ENCODE results near the gene TARS1.
"Not testable (repeated sequence)": the region's sequence is repeated elsewhere in the genome, so short reads cannot be mapped to it uniquely, and the experiment has no call there.

TARS1 gene

GRCh38 chr5:33490071-33490665, 49.4 kb downstream of the TARS1 start:
- no peak for DNase-seq

DNA sequence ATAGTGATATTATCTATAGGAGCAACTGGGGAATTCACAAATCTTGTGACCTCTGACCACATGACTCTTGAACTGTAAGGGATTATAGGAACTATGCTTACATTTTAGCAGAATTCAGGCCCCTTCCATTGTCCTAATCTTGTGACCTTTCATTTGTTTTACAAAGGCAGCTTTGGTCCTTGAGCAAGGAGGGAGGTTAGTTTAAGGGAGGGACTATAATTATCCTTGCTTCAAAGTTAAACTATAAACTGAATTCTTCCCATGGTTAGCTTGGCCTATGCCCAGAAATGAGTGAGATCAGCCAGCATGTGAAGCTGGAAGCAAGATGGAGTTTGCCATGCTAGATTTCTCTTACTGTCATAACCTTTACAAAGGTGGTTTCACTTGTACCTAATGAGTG, 51.2 kb downstream of the TARS1 start:
- no peak for DNase-seq

DNA sequence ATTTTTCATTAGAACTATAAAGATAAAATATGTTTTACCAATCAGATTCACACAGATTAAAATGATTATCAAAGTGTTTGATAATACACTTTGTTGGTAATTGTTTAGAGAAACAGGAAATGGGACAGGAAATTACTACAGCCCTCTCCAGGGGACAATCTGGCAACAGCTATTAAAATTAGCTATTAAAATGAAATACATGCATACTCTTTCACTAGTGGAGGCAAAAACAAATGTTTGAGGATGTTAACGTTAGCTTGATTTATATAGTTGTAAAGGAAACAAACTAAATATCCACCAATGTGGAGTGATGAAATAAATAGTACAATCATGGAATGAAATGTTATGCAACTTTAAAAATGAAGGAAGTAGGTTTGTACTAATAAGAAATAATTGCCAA, 53.7 kb downstream of the TARS1 start:
- DNase-seq = no peak

GRCh38 chr5:33501260-33501659, 60.5 kb downstream of the TARS1 start:
- no peak for DNase-seq

DNA sequence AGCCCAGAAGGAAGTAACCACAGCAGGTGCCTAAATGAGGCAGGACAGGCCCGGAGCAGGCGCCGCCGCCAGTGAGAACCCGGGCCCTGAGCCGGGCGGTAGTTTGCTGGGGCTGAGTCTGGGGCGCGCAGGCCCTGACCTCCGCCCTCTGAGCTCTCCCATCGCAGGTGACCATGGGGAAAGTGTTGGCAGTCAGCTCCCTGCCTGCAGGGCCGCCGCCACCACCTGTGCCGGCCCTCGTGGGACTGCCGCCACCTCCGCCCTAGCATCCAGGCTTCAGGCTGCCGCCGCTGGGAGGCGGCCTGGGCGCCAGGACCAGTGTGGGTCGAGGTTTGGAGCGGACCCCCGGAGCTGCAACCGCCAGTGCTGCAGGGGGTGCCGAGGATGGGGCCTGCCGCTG, 61.1 kb downstream of the TARS1 start:
- no peak for DNase-seq

GRCh38 chr5:33504570-33504969, 63.8 kb downstream of the TARS1 start:
- no peak for DNase-seq

GRCh38 chr5:33507426-33507825, 66.7 kb downstream of the TARS1 start:
- DNase-seq = no peak

GRCh38 chr5:33509036-33509435, 68.3 kb downstream of the TARS1 start:
- no peak for DNase-seq

DNA sequence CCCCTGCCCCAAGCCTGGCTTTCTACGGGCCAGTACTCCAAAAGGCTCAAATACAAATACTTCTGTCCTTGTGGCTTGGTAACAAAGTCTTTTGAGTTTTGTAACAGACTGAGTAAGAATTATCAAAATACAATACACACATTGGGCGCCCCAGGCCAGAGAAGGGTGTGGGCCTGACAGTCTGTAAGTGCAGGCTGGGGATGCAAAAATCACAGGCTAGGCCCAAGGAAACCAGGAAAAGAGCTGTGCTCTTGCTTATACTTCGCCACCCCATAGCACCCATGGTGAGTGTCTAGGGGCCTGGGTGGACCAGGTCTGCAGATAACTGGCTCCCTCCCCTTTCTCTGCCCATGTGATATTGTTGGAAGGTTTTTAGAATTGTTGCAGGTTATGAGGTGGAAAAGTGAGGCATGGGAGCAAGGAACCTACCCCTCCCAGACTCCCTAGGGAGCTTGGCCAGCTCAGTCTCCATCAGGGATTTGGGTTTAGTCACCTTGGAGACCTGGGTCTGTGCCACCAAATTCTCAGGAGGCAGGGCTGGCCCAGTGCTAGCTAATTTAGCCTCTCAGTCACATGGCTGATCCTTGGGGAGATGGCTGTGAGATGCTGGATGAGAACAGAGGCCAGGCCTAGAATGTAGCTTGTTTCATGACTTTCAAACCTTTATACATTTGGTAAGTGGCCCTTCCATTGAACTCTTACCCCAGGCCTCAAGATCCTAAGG, 72.9 kb downstream of the TARS1 start:
- DNase-seq = no peak

DNA sequence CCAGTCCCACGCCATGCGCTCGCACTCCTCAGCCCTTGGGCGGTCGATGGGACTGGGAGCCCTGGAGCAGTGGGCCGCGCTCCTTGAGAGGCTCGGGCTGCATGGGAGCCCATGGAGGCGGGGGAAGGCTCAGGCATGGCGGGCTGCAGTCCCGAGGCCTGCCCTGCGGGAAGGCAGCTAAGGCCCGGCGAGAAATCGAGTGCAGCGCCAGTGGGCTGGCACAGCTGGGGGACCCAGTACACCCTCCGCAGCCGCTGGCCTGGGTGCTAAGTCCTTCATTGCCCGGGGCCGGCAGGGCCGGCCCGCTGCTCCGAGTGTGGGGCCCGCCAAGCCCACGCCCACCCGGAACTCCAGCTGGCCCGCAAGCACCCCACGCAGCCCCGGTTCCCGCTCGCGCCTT, 74.6 kb downstream of the TARS1 start:
- not testable (repeated sequence) for DNase-seq

GRCh38 chr5:33516421-33516820, 75.7 kb downstream of the TARS1 start:
- DNase-seq = no peak

All from retina (tissue), 1 donor.